Activated naive CD4-positive, alpha-beta T cell treated with anti-CD3 and anti-CD28 coated beads for 36 hours (primary cell): ENCODE measurements around the gene SLC5A10. TPM values are rescaled to one million over a fixed set of nuclear protein-coding genes. Genes with fewer than 3 reads are reported as not detected.
"Not testable (repeated sequence)": the region's sequence is repeated elsewhere in the genome, so short reads cannot be mapped to it uniquely, and the experiment has no call there.

ENCODE experiments used
- CTCF ChIA-PET: fragments of 350-600 bp; sonication (Branson Sonifier 250); formaldehyde crosslinking; loops from one replicate; lab custom pipeline; 2021; ENCODE audit warnings: antibody characterized with exemption; lab: Charles Lee
- DNase-seq: peaks from one replicate; pipeline ENCODE4 v3.0.0-alpha.2; 2020
- H3K27ac Mint-ChIP-seq: one replicate; pipeline ENCODE4 v1.8.0; 2021; ENCODE audit warnings: mild to moderate bottlenecking, mixed read lengths
- H3K27me3 Mint-ChIP-seq: one replicate; pipeline ENCODE4 v1.8.0; 2021; ENCODE audit warnings: low read depth, mixed read lengths
- H3K36me3 Mint-ChIP-seq: one replicate; pipeline ENCODE4 v1.8.0; 2021; ENCODE audit warnings: low read depth, mixed read lengths
- H3K4me1 Mint-ChIP-seq: one replicate; pipeline ENCODE4 v1.8.0; 2021; ENCODE audit warnings: low read depth, mixed read lengths
- H3K4me3 Mint-ChIP-seq: one replicate; pipeline ENCODE4 v1.8.0; 2021; ENCODE audit warnings: mild to moderate bottlenecking, moderate library complexity, mixed read lengths
- H3K9me3 Mint-ChIP-seq: one replicate; pipeline ENCODE4 v1.8.0; 2021; ENCODE audit warnings: mixed read lengths
- intact Hi-C: fragments of 100-400 bp; cut with micrococcal nuclease; formaldehyde crosslinking; loops from one replicate; pipeline ENCODE4 v1.15.1; 2023
- total RNA-seq, 2 experiments: library from RNA; stranded (reverse); gene quantifications; one replicate each; pipeline ENCODE4 v1.2.3, GENCODE V29; 2021

Gene SLC5A10
- total RNA-seq, 2 experiments from 2014 or later, result not detected

DNA sequence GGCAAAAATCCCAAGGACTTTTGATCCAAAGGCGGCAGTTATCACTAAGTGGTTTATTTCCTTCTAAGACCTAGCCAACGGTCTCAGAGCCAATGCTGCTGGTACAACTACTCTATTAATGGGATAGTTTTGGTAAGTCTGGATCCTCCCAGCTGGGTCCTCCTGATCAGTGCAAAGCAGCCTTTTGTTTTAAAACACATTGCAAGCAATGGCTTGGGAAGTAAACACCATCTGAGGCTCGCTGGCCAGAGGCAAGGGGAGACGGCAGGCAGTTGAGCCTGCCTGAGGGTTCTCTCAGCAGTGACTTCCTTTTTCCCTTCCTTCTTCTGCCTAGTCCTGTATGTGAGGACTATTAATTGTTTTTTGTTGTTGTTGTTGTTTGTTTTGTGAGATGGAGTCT, 1.6 kb upstream of the SLC5A10 start:
- H3K9me3 Mint-ChIP-seq, result no peaks in the 10 kb centered on the region
- no peak overlapping the region for H3K4me3 Mint-ChIP-seq
- no peaks in the 10 kb centered on the region for H3K36me3 Mint-ChIP-seq
- H3K27me3 Mint-ChIP-seq, result no peaks in the 10 kb centered on the region
- CTCF ChIA-PET, result no interaction called here
- intact Hi-C loops, result no loop called here
- DNase-seq, result no peak
- H3K27ac Mint-ChIP-seq, result no peak overlapping the region
- peaks cover 23% of the 10 kb centered on the region for H3K4me1 Mint-ChIP-seq

DNA sequence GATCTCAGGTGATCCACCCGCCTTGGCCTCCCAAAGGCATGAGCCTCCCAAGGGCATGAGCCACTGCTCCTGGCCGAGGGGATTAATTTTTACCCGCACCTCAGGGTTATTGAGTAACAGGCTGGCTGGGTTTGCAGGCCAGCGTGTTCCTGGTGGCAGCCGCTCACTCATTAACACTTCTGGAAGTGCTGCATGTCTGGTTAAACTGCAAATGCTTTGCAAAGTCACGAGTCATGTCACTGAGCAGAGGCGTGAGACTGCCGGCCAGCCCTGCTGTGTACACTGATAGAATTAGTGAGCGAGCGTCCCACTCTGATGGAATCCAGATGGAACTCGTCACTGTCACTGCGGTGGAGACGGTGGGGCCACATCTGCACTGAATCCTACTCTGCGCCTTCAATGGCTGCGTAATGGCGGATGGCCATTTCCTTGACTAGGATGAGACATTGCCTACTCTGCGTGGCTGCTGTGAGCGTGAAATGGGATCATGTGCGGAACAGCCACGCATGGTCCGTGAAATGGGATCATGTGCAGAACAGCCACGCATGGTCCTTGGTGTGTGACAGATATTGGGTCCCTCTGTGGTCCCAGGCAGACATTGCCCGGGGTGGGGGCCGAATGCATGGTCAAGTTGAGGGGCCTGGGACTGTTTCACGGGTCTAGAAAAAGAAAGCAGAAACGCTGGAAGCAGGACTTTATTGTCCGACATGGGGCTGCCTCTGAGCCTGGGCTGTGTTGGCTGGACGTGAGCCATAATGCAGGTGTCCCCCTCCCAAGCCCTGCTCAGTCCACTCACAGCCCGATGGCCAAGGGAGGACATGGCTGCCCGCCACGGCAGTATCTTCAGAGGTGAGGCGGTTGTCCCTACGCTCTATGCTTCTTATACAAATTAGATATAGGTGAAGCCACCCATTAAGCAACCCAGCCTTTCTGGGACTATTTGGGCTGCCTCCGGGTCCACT, 740 bp upstream of the SLC5A10 start:
- Mint-ChIP-seq H3K27ac (no peak overlapping the region), H3K4me1 (peaks cover 28% of the 10 kb centered on the region), H3K36me3 (no peaks in the 10 kb centered on the region), H3K4me3 (no peak overlapping the region), H3K9me3 (no peaks in the 10 kb centered on the region), H3K27me3 (no peaks in the 10 kb centered on the region)
- DNase-seq, result no peak
- CTCF ChIA-PET, result no interaction called here
- intact Hi-C loops, result no loop called here

- Mint-ChIP-seq H3K27me3 (no peaks in the 10 kb centered on the region), H3K4me3 (no peak overlapping the region), H3K9me3 (no peaks in the 10 kb centered on the region), H3K4me1 (peaks cover 28% of the 10 kb centered on the region), H3K36me3 (no peaks in the 10 kb centered on the region), H3K27ac (no peak overlapping the region)
- intact Hi-C loops, result no loop called here
- CTCF ChIA-PET, result no interaction called here
- no peak for DNase-seq
These were observed 1.3 kb downstream of the SLC5A10 start for GRCh38 chr17:18953231-18953728.

DNA sequence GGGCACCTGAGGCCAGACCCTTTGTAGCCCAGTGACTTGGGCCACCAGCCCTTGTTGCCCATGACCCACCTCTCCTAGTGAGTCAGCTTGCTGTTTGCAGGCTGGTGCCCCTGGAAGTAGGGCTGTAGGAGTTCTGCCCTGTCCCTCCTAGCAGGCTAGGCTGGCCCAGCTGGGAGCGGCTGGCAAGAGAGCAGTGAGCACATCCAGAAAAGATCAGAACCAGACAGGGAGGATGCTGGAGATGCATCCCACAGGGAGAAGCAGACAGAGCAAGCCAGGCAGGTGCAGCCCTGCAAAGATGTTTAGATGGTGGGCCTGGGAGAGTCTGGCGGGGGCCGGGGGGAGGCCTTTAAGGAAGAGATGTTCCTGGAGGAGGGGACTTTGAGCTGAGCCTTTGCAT, 2.4 kb downstream of the SLC5A10 start:
- Mint-ChIP-seq H3K36me3 (no peaks in the 10 kb centered on the region), H3K9me3 (no peaks in the 10 kb centered on the region), H3K27me3 (no peaks in the 10 kb centered on the region), H3K27ac (no peak overlapping the region), H3K4me1 (peaks cover 31% of the 10 kb centered on the region), H3K4me3 (no peak overlapping the region)
- no peak for DNase-seq
- CTCF ChIA-PET, result interaction anchor here (0.6 to 2.1 kb wide), 3 partner anchors 12 to 329 kb away, joined by 3 to 11 read pairs (median 5); no protein-coding TSS in a partner anchor
- intact Hi-C loops, result loop anchor here (2.0 kb wide), 1 partner anchor 16 kb away; no protein-coding TSS in a partner anchor

- H3K4me1 Mint-ChIP-seq, result peaks cover 31% of the 10 kb centered on the region
- CTCF ChIA-PET, result interaction anchor here (0.6 to 2.1 kb wide), 3 partner anchors 47 to 329 kb away, joined by 3 to 11 read pairs (median 3); no protein-coding TSS in a partner anchor
- H3K36me3 Mint-ChIP-seq, result no peaks in the 10 kb centered on the region
- no peak overlapping the region for H3K4me3 Mint-ChIP-seq
- no peak overlapping the region for H3K27ac Mint-ChIP-seq
- intact Hi-C loops, result loop anchor here (1.0 to 2.0 kb wide), 3 partner anchors 16 to 97 kb away; partner anchors contain the start of genes FAM83G and PRPSAP2
- no peaks in the 10 kb centered on the region for H3K9me3 Mint-ChIP-seq
- DNase-seq, result no peak
- no peaks in the 10 kb centered on the region for H3K27me3 Mint-ChIP-seq
These were observed 3.0 kb downstream of the SLC5A10 start for GRCh38 chr17:18955009-18955408.

- H3K27me3 Mint-ChIP-seq, H3K36me3 Mint-ChIP-seq, DNase-seq, H3K9me3 Mint-ChIP-seq, H3K27ac Mint-ChIP-seq, H3K4me3 Mint-ChIP-seq, intact Hi-C loops: not testable (repeated sequence)
- CTCF ChIA-PET, result interaction anchor here (0.7 to 2.1 kb wide), 2 partner anchors 61 to 330 kb away, joined by 5 to 11 read pairs; no protein-coding TSS in a partner anchor
- peaks cover 36% of the 10 kb centered on the region for H3K4me1 Mint-ChIP-seq
These were observed 4.1 kb downstream of the SLC5A10 start for GRCh38 chr17:18956021-18956420.

GRCh38 chr17:18956581-18956980, 4.6 kb downstream of the SLC5A10 start:
- H3K27ac Mint-ChIP-seq, result no peak overlapping the region

DNA sequence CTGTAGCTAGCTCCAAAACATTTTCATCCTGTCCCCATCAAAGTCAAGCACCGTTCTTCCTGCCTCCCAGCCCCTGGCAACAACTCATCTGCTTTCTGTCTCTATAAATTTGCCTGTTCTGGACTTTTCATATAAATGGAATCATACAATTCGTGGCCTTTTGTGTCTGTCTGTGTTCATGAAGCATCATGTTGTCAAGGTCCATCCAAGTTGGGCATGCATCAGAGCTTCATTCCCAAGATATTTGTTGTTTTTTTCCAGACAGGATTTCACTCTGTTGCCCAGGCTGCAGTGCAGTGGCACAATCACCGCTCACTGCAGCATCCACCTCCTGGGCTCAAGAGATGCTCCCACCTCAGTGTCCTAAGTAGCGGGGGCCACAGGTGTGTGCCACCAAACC, 5.9 kb downstream of the SLC5A10 start:
- DNase-seq, result no peak
- intact Hi-C loops, result no loop called here
- no peaks in the 10 kb centered on the region for H3K9me3 Mint-ChIP-seq
- H3K4me1 Mint-ChIP-seq, result peaks cover 45% of the 10 kb centered on the region
- H3K27me3 Mint-ChIP-seq, result no peaks in the 10 kb centered on the region
- no peaks in the 10 kb centered on the region for H3K36me3 Mint-ChIP-seq
- CTCF ChIA-PET, result interaction anchor here (0.7 to 3.9 kb wide), 6 partner anchors 34 to 332 kb away, joined by 3 to 32 read pairs (median 3); no protein-coding TSS in a partner anchor
- H3K27ac Mint-ChIP-seq, result no peak overlapping the region
- no peak overlapping the region for H3K4me3 Mint-ChIP-seq

More at GRCh38 chr17:18956581-18956980, 4.6 kb downstream of the SLC5A10 start:
- no peaks in the 10 kb centered on the region for H3K27me3 Mint-ChIP-seq
- intact Hi-C loops, result no loop called here
- no peak overlapping the region for H3K4me3 Mint-ChIP-seq
- H3K36me3 Mint-ChIP-seq, result no peaks in the 10 kb centered on the region
- no peaks in the 10 kb centered on the region for H3K9me3 Mint-ChIP-seq
- CTCF ChIA-PET, result interaction anchor here (0.5 to 0.7 kb wide), 3 partner anchors 11 to 1672 kb away, joined by 3 to 5 read pairs (median 3); no protein-coding TSS in a partner anchor
- peaks cover 39% of the 10 kb centered on the region for H3K4me1 Mint-ChIP-seq
- DNase-seq, result no peak

DNA sequence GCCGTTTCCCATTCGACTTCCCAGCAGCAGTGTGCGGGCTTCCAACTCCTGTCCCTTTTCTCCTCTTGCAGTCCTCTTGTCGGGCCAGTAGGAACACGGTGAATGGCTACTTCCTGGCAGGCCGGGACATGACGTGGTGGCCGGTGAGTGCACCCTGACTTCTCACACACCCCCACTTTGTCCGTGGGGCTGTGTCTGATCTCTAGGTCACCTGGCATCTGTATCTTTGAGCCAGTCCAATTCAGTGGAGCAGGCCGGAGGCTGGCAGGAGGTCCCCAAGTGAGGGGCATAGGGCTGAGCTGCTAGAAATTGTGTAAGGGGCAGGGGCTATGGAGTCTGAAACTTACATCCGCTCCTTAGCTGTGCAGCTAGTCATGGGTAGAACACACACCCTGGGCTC, 6.6 kb downstream of the SLC5A10 start:
- no peak overlapping the region for H3K4me3 Mint-ChIP-seq
- no peaks in the 10 kb centered on the region for H3K9me3 Mint-ChIP-seq
- H3K27me3 Mint-ChIP-seq, result no peaks in the 10 kb centered on the region
- no peak overlapping the region for H3K27ac Mint-ChIP-seq
- peaks cover 42% of the 10 kb centered on the region for H3K4me1 Mint-ChIP-seq
- DNase-seq, result no peak
- intact Hi-C loops, result no loop called here
- CTCF ChIA-PET, result interaction anchor here (1.6 to 3.9 kb wide), 3 partner anchors 35 to 63 kb away, joined by 3 to 32 read pairs (median 4); no protein-coding TSS in a partner anchor
- H3K36me3 Mint-ChIP-seq, result no peaks in the 10 kb centered on the region

DNA sequence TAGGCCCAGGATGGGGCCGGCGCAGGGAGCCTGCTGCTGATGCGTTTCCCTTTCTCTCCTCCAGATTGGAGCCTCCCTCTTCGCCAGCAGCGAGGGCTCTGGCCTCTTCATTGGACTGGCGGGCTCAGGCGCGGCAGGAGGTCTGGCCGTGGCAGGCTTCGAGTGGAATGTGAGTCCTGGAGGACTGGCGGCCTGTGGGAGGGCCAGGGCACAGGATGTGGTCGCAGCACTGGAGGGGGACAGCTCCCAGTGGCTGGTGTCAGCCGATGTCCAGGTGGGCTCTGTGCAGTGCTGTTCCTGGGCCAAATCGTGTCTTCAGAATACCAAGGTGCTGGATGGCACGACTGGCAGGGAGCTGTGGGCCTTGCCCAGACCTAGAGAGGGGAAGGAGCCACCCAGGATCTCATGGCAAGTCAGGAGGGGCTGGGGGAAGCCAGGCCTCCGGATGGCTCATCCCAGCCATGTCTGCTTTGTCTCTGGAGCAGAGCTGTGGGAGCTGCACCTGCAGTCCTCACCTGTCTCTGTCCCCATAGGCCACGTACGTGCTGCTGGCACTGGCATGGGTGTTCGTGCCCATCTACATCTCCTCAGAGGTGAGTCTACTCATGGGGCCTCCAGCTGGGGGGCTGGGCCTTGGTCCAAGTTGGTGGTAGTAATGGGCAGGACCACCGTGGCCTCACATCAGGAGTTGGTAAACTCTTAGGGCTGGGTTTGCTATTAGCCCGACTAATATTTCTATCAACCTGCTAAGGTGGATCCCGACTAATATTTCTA, 7.3 kb downstream of the SLC5A10 start:
- Mint-ChIP-seq H3K4me1 (peaks cover 38% of the 10 kb centered on the region), H3K27ac (no peak overlapping the region), H3K4me3 (no peak overlapping the region), H3K36me3 (no peaks in the 10 kb centered on the region), H3K27me3 (no peaks in the 10 kb centered on the region), H3K9me3 (no peaks in the 10 kb centered on the region)
- intact Hi-C loops, result no loop called here
- DNase-seq, result no peak
- CTCF ChIA-PET, result interaction anchor here (1.0 to 3.9 kb wide), 5 partner anchors 21 to 62 kb away, joined by 3 to 32 read pairs (median 4); partner anchors contain the start of gene FAM83G

DNA sequence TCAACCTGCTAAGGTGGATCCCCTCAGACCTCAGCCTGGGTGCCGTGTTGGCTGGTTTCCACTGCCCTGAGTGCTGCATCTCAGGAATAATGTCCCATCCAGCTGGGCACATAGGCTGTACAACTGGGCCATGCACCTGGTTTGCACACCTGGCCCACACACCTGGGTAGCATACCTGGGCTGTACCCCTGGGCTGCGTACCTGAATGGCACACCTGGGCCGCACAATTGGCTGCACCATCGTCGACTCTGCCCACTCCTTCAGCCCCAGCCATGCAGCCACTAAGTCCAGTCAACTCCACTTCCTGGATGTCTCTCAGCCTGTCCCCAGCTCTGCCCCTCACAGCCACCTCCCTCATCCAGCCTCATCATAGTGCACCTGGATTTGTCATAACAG, 7.9 kb downstream of the SLC5A10 start:
- Mint-ChIP-seq H3K4me1 (peaks cover 32% of the 10 kb centered on the region), H3K36me3 (no peaks in the 10 kb centered on the region), H3K9me3 (no peaks in the 10 kb centered on the region), H3K4me3 (no peak overlapping the region), H3K27ac (no peak overlapping the region), H3K27me3 (no peaks in the 10 kb centered on the region)
- DNase-seq, result no peak
- intact Hi-C loops, result no loop called here
- CTCF ChIA-PET, result interaction anchor here (1.0 to 3.9 kb wide), 11 partner anchors 16 to 334 kb away, joined by 3 to 32 read pairs (median 6); partner anchors contain the start of genes FAM83G and PRPSAP2
